Endothelial cell of umbilical vein (primary cell): Measurements from ENCODE around the gene HOXD8. TPM values are rescaled to one million over a fixed set of nuclear protein-coding genes. Genes with fewer than 3 reads are reported as not detected.

Experiments used
- BruUV-seq: library from RNA; stranded (reverse); fragments of 400-500 nt; replicated peaks from 2 replicates; lab custom pipeline; 2021; lab: Mats Ljungman, UMichigan
- CTCF ChIA-PET: fragments of 300-600, 350-600 bp; sonication (Branson Sonifier 250); formaldehyde crosslinking; loops from one replicate; lab custom pipeline; 2021; ENCODE audit warnings: antibody characterized with exemption, inconsistent platforms; lab: Charles Lee
- POLR2A ChIA-PET: fragments of 300-600, 350-600 bp; sonication (Branson Sonifier 250); formaldehyde crosslinking; loops from one replicate; lab custom pipeline; 2021; ENCODE audit warnings: antibody characterized with exemption, inconsistent platforms; lab: Charles Lee
- DNase-seq: peaks from one replicate; pipeline ENCODE4 v3.0.0-alpha.2; 2011; ENCODE audit warnings: low read depth, low spot score
- FAIRE-seq: peaks from 2 replicates; lab custom pipeline; 2011; peaks lifted over from hg19 to GRCh38; lab: Jason Lieb, UNC
- H2AFZ ChIP-seq: 2 replicates; pipeline ENCODE4 v1.6.0; 2012; ENCODE audit warnings: low read depth, low read length, control low read depth, inconsistent platforms
- H3K27ac ChIP-seq: 2 replicates; pipeline ENCODE4 v1.5.1; 2011; ENCODE audit warnings: low read depth, mild to moderate bottlenecking, control low read depth, low read length, moderate library complexity; ENCODE audit not compliant: insufficient read depth
- H3K27me3 ChIP-seq, 2 experiments: 2 replicates each; pipeline versions ENCODE4 v1.6.0 to v1.6.1; 2011; ENCODE audit warnings: low read length in 2 of 2, mixed read lengths in 1 of 2; ENCODE audit not compliant: control insufficient read depth in 2 of 2, insufficient read depth in 2 of 2
- H3K36me3 ChIP-seq, 2 experiments: 2 replicates in 1 of 2; 3 replicates in 1 of 2; pipeline ENCODE4 v1.5.1; 2011; ENCODE audit warnings: low read length in 2 of 2, mild to moderate bottlenecking in 1 of 2, moderate library complexity in 1 of 2; ENCODE audit not compliant: control insufficient read depth in 2 of 2, insufficient read depth in 2 of 2; ENCODE audit errors: extremely low read depth in 1 of 2
- H3K4me1 ChIP-seq: 3 replicates; pipeline ENCODE4 v1.5.1; 2011; ENCODE audit warnings: mild to moderate bottlenecking, low read length; ENCODE audit not compliant: control insufficient read depth, insufficient read depth; ENCODE audit errors: extremely low read depth
- H3K4me2 ChIP-seq: 2 replicates; pipeline ENCODE4 v1.6.1; 2011; ENCODE audit warnings: low read length, control low read depth, mixed read lengths; ENCODE audit not compliant: insufficient read depth
- H3K4me3 ChIP-seq, 3 experiments: fragments of 200-600 bp in 1 of 3; sonication (generic), shearing (Covaris generic) in 1 of 3; replicated peaks in 1 of 3; 2 replicates each; pipeline ENCODE4 v1.5.1; 2011 to 2016; ENCODE audit warnings: control low read depth in 3 of 3, low read length in 3 of 3, mild to moderate bottlenecking in 2 of 3, inconsistent platforms in 1 of 3, low read depth in 1 of 3, moderate library complexity in 1 of 3; ENCODE audit not compliant: insufficient read depth in 1 of 3
- H3K79me2 ChIP-seq: 2 replicates; pipeline ENCODE4 v1.6.0; 2012; ENCODE audit warnings: low read length, inconsistent platforms; ENCODE audit not compliant: control insufficient read depth, insufficient read depth
- H3K9ac ChIP-seq: replicated peaks from 2 replicates; pipeline ENCODE3; 2011; ENCODE audit warnings: low read length, control low read depth; ENCODE audit not compliant: insufficient read depth; ENCODE audit errors: extremely low read depth
- H3K9me1 ChIP-seq: replicated peaks from 3 replicates; pipeline ENCODE4 v1.6.0; 2011; ENCODE audit warnings: mild to moderate bottlenecking, low read length; ENCODE audit not compliant: control insufficient read depth, insufficient read depth; ENCODE audit errors: extremely low read depth
- H3K9me3 ChIP-seq: replicated peaks from 2 replicates; pipeline ENCODE4 v1.5.1; 2012; ENCODE audit warnings: low read length, inconsistent platforms; ENCODE audit not compliant: control insufficient read depth, insufficient read depth
- H4K20me1 ChIP-seq: replicated peaks from 2 replicates; pipeline ENCODE3; 2011; ENCODE audit warnings: mild to moderate bottlenecking, low read length; ENCODE audit not compliant: control insufficient read depth, insufficient read depth; ENCODE audit errors: extremely low read depth
- CTCF ChIP-seq, 2 donors: IDR thresholded peaks; 1 replicate in 1 of 2; 2 replicates in 1 of 2; pipeline ENCODE4 v1.5.1; 2011; ENCODE audit warnings: low read length in 2 of 2, mild to moderate bottlenecking in 2 of 2, moderate library complexity in 2 of 2, control low read depth in 1 of 2, inconsistent platforms in 1 of 2, low read depth in 1 of 2; ENCODE audit not compliant: insufficient read depth in 1 of 2; ENCODE audit errors: extremely low read depth in 1 of 2
- EZH2 ChIP-seq: IDR thresholded peaks from 2 replicates; pipeline ENCODE4 v1.6.1; 2012; ENCODE audit warnings: borderline replicate concordance, low read depth, mild to moderate bottlenecking, moderate library complexity, low read length, inconsistent platforms; ENCODE audit not compliant: severe bottlenecking
- FOS ChIP-seq: IDR thresholded peaks from 2 replicates; pipeline ENCODE4 v1.6.1; 2011; ENCODE audit warnings: mild to moderate bottlenecking, low read length, moderate library complexity, borderline replicate concordance; ENCODE audit not compliant: insufficient read depth
- JUN ChIP-seq: IDR thresholded peaks from 2 replicates; pipeline ENCODE4 v1.6.1; 2011; ENCODE audit warnings: borderline replicate concordance, low read depth; ENCODE audit not compliant: insufficient read length, insufficient read depth
- MYC ChIP-seq: IDR thresholded peaks from one replicate; pipeline ENCODE4 v1.6.1; 2011; ENCODE audit warnings: mild to moderate bottlenecking, low read depth, low read length
- POLR2AphosphoS5 ChIP-seq: IDR thresholded peaks from 2 replicates; pipeline ENCODE4 v1.6.1; 2012; ENCODE audit warnings: low read depth, mild to moderate bottlenecking, control low read depth, low read length, moderate library complexity; ENCODE audit not compliant: insufficient read depth
- dilution Hi-C: fragments of 300-500 bp; cut with MboI; formaldehyde crosslinking; loops from one replicate; pipeline ENCODE4 v1.15.0; 2019; ENCODE audit warnings: low sequenced_read_pairs; ENCODE audit not compliant: extremely low pct_ligation_motif_present
- intact Hi-C: fragments of 100-400 bp; cut with micrococcal nuclease; formaldehyde crosslinking; loops from one replicate; pipeline ENCODE4 v1.10.0; 2022
- polyA plus RNA-seq, 4 experiments: library from polyadenylated mRNA; depleted of rRNA in 3 of 4; stranded (reverse) in 3 of 4; unstranded in 1 of 4; fragments of >200 nt; gene quantifications; 2 replicates each; pipeline versions ENCODE4 v1.2.1 to v1.2.3, GENCODE V29; 2011 to 2012; ENCODE audit warnings: missing spikeins in 1 of 4
- total RNA-seq: library from RNA; stranded (reverse); gene quantifications from 2 replicates; pipeline ENCODE4 v1.2.3, GENCODE V29; 2021
- TF ChIP-seq, protein P1 (sequence below): IDR thresholded peaks from 2 replicates; pipeline ENCODE4 v1.6.1; 2011; ENCODE audit not compliant: insufficient read depth, insufficient read length

HOXD8 gene
- total and polyA plus RNA-seq, 2 donors (not counting 3 experiments of a cell fraction or from before 2014, with no cell fraction given) = 6.4 to 15.6 TPM

DNA sequence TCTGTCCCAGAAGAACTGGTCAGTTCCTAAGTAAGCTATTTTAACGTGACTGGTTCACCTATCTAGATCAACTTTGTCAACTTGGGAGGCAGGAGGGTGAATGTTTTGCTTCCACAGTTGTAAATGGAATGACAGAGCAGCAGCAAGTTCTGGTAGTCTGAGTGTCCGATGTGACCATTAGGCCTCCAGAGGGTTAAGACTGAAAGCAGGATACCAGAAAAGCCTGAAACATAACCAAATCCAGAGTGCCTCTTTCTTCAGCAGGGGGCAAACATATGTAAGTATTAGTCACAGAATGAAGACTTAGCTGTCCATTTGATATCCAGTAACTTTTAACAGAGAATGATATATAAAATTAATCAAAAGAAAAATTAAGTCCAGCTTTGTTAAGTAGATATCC, 36.8 kb downstream of the HOXD8 start:
- H3K27me3 ChIP-seq = peaks cover 5 to 15% of the 10 kb centered on the region in 2 experiments
- FAIRE-seq = no peak

More for the DNA sequence above, 36.8 kb downstream of the HOXD8 start:
- POLR2A ChIA-PET = no interaction called here
- Histone ChIP-seq H3K4me1 (peaks cover 3% of the 10 kb centered on the region), H3K79me2 (no peaks in the 10 kb centered on the region), H3K9ac (no peak overlapping the region), H3K4me3 (no peak overlapping the region), H3K36me3 (no peaks in the 10 kb centered on the region), H2AFZ (no peak overlapping the region), H3K27ac (no peak overlapping the region), H3K9me3 (no peaks in the 10 kb centered on the region), H3K4me2 (no peak overlapping the region), H3K9me1 (no peaks in the 10 kb centered on the region), H4K20me1 (no peaks in the 10 kb centered on the region)
- intact Hi-C loops (no loop called here), dilution Hi-C loops (no loop called here)
- BruUV-seq = no TSS peak
- CTCF ChIA-PET = interaction anchor here (0.5 to 2.6 kb wide), 3 partner anchors 289 to 1604 kb away, joined by 3 to 11 read pairs (median 3); no protein-coding TSS in a partner anchor
- no peak for DNase-seq
- TF ChIP-seq FOS = no peak
- TF ChIP-seq, protein P1, sequence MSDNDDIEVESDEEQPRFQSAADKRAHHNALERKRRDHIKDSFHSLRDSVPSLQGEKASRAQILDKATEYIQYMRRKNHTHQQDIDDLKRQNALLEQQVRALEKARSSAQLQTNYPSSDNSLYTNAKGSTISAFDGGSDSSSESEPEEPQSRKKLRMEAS = no peak
- TF ChIP-seq CTCF (IDR thresholded peaks at IDR 0.05; ENCODE audit: extremely low read depth in 1 of 2, insufficient read depth in 1 of 2, low read depth in 1 of 2, low read length in 2 of 2) = no peak
- no peak for TF ChIP-seq POLR2AphosphoS5
- no peak for TF ChIP-seq EZH2
- no peak for TF ChIP-seq MYC
- TF ChIP-seq JUN = no peak
